HEK293 (cell line): Measurements from ENCODE around the gene NAA20.

Experiments used
- CTCF ChIA-PET: fragments of 350-600 bp; formaldehyde crosslinking; extraction: SDS; loops from one replicate; lab custom pipeline; 2021; ENCODE audit warnings: antibody characterized with exemption; lab: Yijun Ruan, JAX
- POLR2A ChIA-PET: fragments of 300-600 bp; formaldehyde crosslinking; extraction: SDS; loops from one replicate; lab custom pipeline; 2020; ENCODE audit warnings: antibody characterized with exemption, inconsistent platforms; lab: Yijun Ruan, JAX
- H3K27ac ChIP-seq: fragments of 200-500 bp; sonication (Bioruptor generic); 2 replicates; pipeline ENCODE4 v1.5.1; 2014; ENCODE audit warnings: low read depth, low read length, control low read depth, inconsistent platforms; ENCODE audit errors: extremely low read depth
- H3K36me3 ChIP-seq, 2 experiments: fragments of 200-500 bp in 1 of 2; sonication (Bioruptor generic) in 1 of 2; 1 replicate in 1 of 2; 2 replicates in 1 of 2; pipeline ENCODE4 v1.5.1; 2014 to 2017; ENCODE audit warnings: inconsistent platforms in 2 of 2, low read length in 2 of 2; ENCODE audit not compliant: control insufficient read depth in 2 of 2, insufficient read depth in 1 of 2
- H3K4me1 ChIP-seq: fragments of 200-500 bp; sonication (Bioruptor generic); 2 replicates; pipeline ENCODE4 v1.5.1; 2014; ENCODE audit warnings: mild to moderate bottlenecking, low read length, inconsistent platforms; ENCODE audit not compliant: control insufficient read depth, insufficient read depth
- H3K4me3 ChIP-seq: 2 replicates; pipeline ENCODE4 v1.5.1; 2011; ENCODE audit warnings: low read depth, mild to moderate bottlenecking, control low read depth, low read length, moderate library complexity
- H3K9me3 ChIP-seq: fragments of 200-500 bp; sonication (Bioruptor generic); 2 replicates; pipeline ENCODE4 v1.5.1; 2014; ENCODE audit warnings: low read depth, low read length, inconsistent platforms; ENCODE audit not compliant: control insufficient read depth, insufficient read depth
- HIC1 ChIP-seq: fragments of 450-650 bp; formaldehyde crosslinking; IDR thresholded peaks from 2 replicates; pipeline ENCODE4 v1.5.1; 2016; ENCODE audit warnings: missing biosample characterization, missing genetic modification characterization
- MEIS1 ChIP-seq: sonication (generic); formaldehyde crosslinking; IDR thresholded peaks from 2 replicates; pipeline ENCODE4 v1.8.1; 2022; ENCODE audit warnings: missing genetic modification reagents, mild to moderate bottlenecking, borderline replicate concordance
- SETDB1 ChIP-seq: IDR thresholded peaks from one replicate; pipeline ENCODE4 v1.6.1; 2017; ENCODE audit warnings: mild to moderate bottlenecking, low read length, moderate library complexity, mixed read lengths; ENCODE audit not compliant: insufficient read length
- SP2 ChIP-seq: fragments of 450-650 bp; formaldehyde crosslinking; IDR thresholded peaks from 2 replicates; pipeline ENCODE4 v1.5.1; 2016; ENCODE audit warnings: missing biosample characterization, missing genetic modification characterization
- ZBTB21 ChIP-seq: fragments of 450-650 bp; formaldehyde crosslinking; IDR thresholded peaks from 2 replicates; pipeline ENCODE4 v1.5.1; 2017; ENCODE audit warnings: missing biosample characterization, missing genetic modification characterization
- ZNF140 ChIP-seq: fragments of 450-650 bp; formaldehyde crosslinking; IDR thresholded peaks from 2 replicates; pipeline ENCODE4 v1.5.1; 2016; ENCODE audit warnings: missing biosample characterization, missing genetic modification characterization
- ZNF157 ChIP-seq: fragments of 450-650 bp; formaldehyde crosslinking; IDR thresholded peaks from 2 replicates; pipeline ENCODE4 v1.5.1; 2016; ENCODE audit warnings: missing biosample characterization, missing genetic modification characterization
- ZNF174 ChIP-seq: fragments of 450-650 bp; formaldehyde crosslinking; IDR thresholded peaks from 2 replicates; pipeline ENCODE4 v1.5.0; 2017; ENCODE audit warnings: missing biosample characterization, mild to moderate bottlenecking, missing genetic modification characterization
- ZNF175 ChIP-seq: fragments of 450-650 bp; formaldehyde crosslinking; IDR thresholded peaks from 2 replicates; pipeline ENCODE4 v1.5.1; 2016; ENCODE audit warnings: missing biosample characterization, missing genetic modification characterization
- ZNF266 ChIP-seq: fragments of 450-650 bp; formaldehyde crosslinking; IDR thresholded peaks from 2 replicates; pipeline ENCODE4 v1.5.1; 2016; ENCODE audit warnings: missing biosample characterization, missing genetic modification characterization, low read depth
- ZNF274 ChIP-seq, 2 experiments: fragments of 200-500 bp in 1 of 2; fragments of 450-650 bp in 1 of 2; sonication (Bioruptor generic) in 1 of 2; formaldehyde crosslinking in 1 of 2; IDR thresholded peaks; 2 replicates each; pipeline versions ENCODE4 v1.5.1 to v1.6.1; 2014 to 2016; ENCODE audit warnings: borderline replicate concordance in 1 of 2, inconsistent platforms in 1 of 2, low read length in 1 of 2, missing biosample characterization in 1 of 2, missing genetic modification characterization in 1 of 2
- ZNF416 ChIP-seq: fragments of 450-650 bp; formaldehyde crosslinking; IDR thresholded peaks from 2 replicates; pipeline ENCODE4 v1.5.1; 2016; ENCODE audit warnings: missing biosample characterization, missing genetic modification characterization
- ZNF473 ChIP-seq: fragments of 450-650 bp; formaldehyde crosslinking; IDR thresholded peaks from 2 replicates; pipeline ENCODE4 v1.5.1; 2017; ENCODE audit warnings: missing biosample characterization, missing genetic modification characterization
- ZNF513 ChIP-seq: fragments of 450-650 bp; IDR thresholded peaks from 2 replicates; pipeline ENCODE4 v1.5.1; 2018; ENCODE audit warnings: missing biosample characterization, missing genetic modification characterization
- ZNF560 ChIP-seq: fragments of 450-650 bp; formaldehyde crosslinking; IDR thresholded peaks from 2 replicates; pipeline ENCODE4 v1.5.1; 2017; ENCODE audit warnings: missing biosample characterization, missing genetic modification characterization, borderline replicate concordance
- ZNF610 ChIP-seq: fragments of 450-650 bp; formaldehyde crosslinking; IDR thresholded peaks from 2 replicates; pipeline ENCODE4 v1.5.1; 2016; ENCODE audit warnings: missing biosample characterization, missing genetic modification characterization, borderline replicate concordance
- ZNF660 ChIP-seq: fragments of 450-650 bp; IDR thresholded peaks from 2 replicates; pipeline ENCODE4 v1.5.1; 2018; ENCODE audit warnings: missing biosample characterization, mild to moderate bottlenecking, missing genetic modification characterization
- ZNF707 ChIP-seq: fragments of 450-650 bp; formaldehyde crosslinking; IDR thresholded peaks from 2 replicates; pipeline ENCODE4 v1.5.1; 2016; ENCODE audit warnings: missing biosample characterization, missing genetic modification characterization
- TF ChIP-seq, protein P1 (sequence below): fragments of 450-650 bp; formaldehyde crosslinking; IDR thresholded peaks from 2 replicates; pipeline ENCODE4 v1.5.1; 2016; ENCODE audit warnings: missing biosample characterization, missing genetic modification characterization, low read depth
- TF ChIP-seq, protein P2 (sequence below): fragments of 450-650 bp; formaldehyde crosslinking; IDR thresholded peaks from 2 replicates; pipeline ENCODE4 v1.5.1; 2016; ENCODE audit warnings: missing biosample characterization, missing genetic modification characterization
- TF ChIP-seq, protein P3 (sequence below): fragments of 450-650 bp; formaldehyde crosslinking; IDR thresholded peaks from 2 replicates; pipeline ENCODE4 v1.5.1; 2017; ENCODE audit warnings: missing biosample characterization, missing genetic modification characterization
- TF ChIP-seq, protein P4 (sequence below): fragments of 450-650 bp; formaldehyde crosslinking; IDR thresholded peaks from 2 replicates; pipeline ENCODE4 v1.5.1; 2017; ENCODE audit warnings: missing biosample characterization, missing genetic modification characterization

NAA20 gene

GRCh38 chr20:20051767-20052073 lies 34.6 kb downstream of the NAA20 start (continued):
- TF ChIP-seq, protein P1, sequence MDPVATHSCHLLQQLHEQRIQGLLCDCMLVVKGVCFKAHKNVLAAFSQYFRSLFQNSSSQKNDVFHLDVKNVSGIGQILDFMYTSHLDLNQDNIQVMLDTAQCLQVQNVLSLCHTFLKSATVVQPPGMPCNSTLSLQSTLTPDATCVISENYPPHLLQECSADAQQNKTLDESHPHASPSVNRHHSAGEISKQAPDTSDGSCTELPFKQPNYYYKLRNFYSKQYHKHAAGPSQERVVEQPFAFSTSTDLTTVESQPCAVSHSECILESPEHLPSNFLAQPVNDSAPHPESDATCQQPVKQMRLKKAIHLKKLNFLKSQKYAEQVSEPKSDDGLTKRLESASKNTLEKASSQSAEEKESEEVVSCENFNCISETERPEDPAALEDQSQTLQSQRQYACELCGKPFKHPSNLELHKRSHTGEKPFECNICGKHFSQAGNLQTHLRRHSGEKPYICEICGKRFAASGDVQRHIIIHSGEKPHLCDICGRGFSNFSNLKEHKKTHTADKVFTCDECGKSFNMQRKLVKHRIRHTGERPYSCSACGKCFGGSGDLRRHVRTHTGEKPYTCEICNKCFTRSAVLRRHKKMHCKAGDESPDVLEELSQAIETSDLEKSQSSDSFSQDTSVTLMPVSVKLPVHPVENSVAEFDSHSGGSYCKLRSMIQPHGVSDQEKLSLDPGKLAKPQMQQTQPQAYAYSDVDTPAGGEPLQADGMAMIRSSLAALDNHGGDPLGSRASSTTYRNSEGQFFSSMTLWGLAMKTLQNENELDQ (tag by site-specific recombination), result no peak
- no peak for TF ChIP-seq ZNF610 (tag by site-specific recombination)
- TF ChIP-seq, all 188 proteins: peak for 0

- H3K27ac ChIP-seq, result peak within 1 kb of the TSS; percentile 66
- H3K9me3 ChIP-seq, result no peaks in the 10 kb centered on the region
- peak within 1 kb of the TSS; percentile 74 for H3K4me3 ChIP-seq
- POLR2A ChIA-PET, result interaction anchor here (0.6 to 1.9 kb wide), 5 partner anchors 9 to 245 kb away, joined by 3 to 9 read pairs (median 6); partner anchors contain the start of gene NAA20
- CTCF ChIA-PET, result interaction anchor here (0.6 to 1.1 kb wide), 5 partner anchors 9 to 423 kb away, joined by 3 read pairs; no protein-coding TSS in a partner anchor
- H3K4me1 ChIP-seq, result 0 out of 2 replicates have a peak, but pooled peaks cover 2% of the 10 kb centered on the region
- H3K36me3 ChIP-seq, result peaks cover 22 to 32% of the 10 kb centered on the region in 2 experiments
- TF ChIP-seq ZNF266 (tag by site-specific recombination) (no peak), ZNF140 (tag by site-specific recombination) (no peak), SETDB1 (no peak), HIC1 (tag by site-specific recombination) (0 out of 2 replicates have a peak, but pooled peaks have one; percentile 27), ZBTB21 (tag by site-specific recombination) (peak; percentile 80), ZNF473 (tag by site-specific recombination) (no peak), ZNF274 (IDR thresholded peaks at IDR 0.05; ENCODE audit: low read length) (no peak), ZNF274 (tag by site-specific recombination; IDR thresholded peaks at IDR 0.05; ENCODE audit: borderline replicate concordance) (no peak), ZNF416 (no peak), MEIS1 (no peak), ZNF707 (no peak), ZNF175 (tag by site-specific recombination) (no peak), ZNF174 (tag by site-specific recombination) (no peak), SP2 (tag by site-specific recombination) (peak; percentile 88), ZNF157 (tag by site-specific recombination) (no peak), ZNF660 (tag by site-specific recombination) (no peak), ZNF560 (tag by site-specific recombination) (no peak), ZNF513 (tag by site-specific recombination) (no peak)
- TF ChIP-seq, protein P2, sequence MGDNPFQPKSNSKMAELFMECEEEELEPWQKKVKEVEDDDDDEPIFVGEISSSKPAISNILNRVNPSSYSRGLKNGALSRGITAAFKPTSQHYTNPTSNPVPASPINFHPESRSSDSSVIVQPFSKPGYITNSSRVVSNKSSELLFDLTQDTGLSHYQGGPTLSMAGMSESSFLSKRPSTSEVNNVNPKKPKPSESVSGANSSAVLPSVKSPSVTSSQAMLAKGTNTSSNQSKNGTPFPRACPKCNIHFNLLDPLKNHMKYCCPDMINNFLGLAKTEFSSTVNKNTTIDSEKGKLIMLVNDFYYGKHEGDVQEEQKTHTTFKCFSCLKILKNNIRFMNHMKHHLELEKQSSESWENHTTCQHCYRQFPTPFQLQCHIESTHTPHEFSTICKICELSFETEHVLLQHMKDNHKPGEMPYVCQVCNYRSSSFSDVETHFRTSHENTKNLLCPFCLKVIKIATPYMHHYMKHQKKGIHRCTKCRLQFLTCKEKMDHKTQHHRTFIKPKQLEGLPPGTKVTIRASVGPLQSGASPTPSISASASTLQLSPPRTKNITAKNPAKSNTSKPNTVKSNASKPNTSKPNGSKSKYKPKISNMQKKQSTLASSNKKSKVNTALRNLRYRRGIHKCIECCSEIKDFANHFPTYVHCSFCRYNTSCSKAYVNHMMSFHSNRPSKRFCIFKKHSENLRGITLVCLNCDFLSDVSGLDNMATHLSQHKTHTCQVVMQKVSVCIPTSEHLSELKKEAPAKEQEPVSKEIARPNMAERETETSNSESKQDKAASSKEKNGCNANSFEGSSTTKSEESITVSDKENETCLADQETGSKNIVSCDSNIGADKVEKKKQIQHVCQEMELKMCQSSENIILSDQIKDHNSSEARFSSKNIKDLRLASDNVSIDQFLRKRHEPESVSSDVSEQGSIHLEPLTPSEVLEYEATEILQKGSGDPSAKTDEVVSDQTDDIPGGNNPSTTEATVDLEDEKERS, result no peak
- TF ChIP-seq, protein P3, sequence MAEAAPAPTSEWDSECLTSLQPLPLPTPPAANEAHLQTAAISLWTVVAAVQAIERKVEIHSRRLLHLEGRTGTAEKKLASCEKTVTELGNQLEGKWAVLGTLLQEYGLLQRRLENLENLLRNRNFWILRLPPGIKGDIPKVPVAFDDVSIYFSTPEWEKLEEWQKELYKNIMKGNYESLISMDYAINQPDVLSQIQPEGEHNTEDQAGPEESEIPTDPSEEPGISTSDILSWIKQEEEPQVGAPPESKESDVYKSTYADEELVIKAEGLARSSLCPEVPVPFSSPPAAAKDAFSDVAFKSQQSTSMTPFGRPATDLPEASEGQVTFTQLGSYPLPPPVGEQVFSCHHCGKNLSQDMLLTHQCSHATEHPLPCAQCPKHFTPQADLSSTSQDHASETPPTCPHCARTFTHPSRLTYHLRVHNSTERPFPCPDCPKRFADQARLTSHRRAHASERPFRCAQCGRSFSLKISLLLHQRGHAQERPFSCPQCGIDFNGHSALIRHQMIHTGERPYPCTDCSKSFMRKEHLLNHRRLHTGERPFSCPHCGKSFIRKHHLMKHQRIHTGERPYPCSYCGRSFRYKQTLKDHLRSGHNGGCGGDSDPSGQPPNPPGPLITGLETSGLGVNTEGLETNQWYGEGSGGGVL, result no peak
- TF ChIP-seq, protein P4, sequence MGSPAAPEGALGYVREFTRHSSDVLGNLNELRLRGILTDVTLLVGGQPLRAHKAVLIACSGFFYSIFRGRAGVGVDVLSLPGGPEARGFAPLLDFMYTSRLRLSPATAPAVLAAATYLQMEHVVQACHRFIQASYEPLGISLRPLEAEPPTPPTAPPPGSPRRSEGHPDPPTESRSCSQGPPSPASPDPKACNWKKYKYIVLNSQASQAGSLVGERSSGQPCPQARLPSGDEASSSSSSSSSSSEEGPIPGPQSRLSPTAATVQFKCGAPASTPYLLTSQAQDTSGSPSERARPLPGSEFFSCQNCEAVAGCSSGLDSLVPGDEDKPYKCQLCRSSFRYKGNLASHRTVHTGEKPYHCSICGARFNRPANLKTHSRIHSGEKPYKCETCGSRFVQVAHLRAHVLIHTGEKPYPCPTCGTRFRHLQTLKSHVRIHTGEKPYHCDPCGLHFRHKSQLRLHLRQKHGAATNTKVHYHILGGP (tag by site-specific recombination), result peak; percentile 93
Measured at GRCh38 chr20:20052074-20052970, 35.2 kb downstream of the NAA20 start, which contains the start of the genes CFAP61 and CRNKL1. Gene CFAP61, plus strand, starts transcription at chr20:20052532. Its CDS starts 4,122 bp downstream, at chr20:20056654. Gene CRNKL1, minus strand, starts transcription at chr20:20052466. Its CDS starts 124 bp downstream, at chr20:20052342.
